ENCODE measurements around the gene MKRN2OS. TPM values are rescaled to one million over a fixed set of nuclear protein-coding genes. Genes with fewer than 3 reads are reported as not detected.

The MKRN2OS gene
- total and polyA plus RNA-seq, 2 donors (not counting 1 experiment from before 2014, with no cell fraction given): not detected

DNA sequence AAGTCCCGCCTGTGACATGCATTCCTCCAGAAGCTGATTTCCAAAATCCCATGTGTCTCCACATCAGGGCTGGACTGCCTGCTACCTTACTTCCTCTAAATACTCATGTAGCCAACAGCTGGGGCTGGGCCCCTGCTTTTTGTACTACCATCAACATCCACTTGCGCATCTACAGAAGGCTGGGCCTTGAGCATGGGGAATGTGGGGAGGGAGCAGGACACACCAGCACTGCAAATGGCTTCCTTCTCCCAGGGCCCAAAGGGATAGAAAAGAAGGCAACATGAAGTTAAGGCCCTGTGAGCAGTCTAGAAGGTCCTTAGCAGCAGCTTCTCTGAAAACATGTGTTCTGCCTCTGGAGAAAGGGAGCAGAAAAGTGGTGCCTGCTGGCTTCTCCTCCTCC, 38.8 kb upstream of the MKRN2OS start:
- H3K27ac ChIP-seq (ENCODE audit: insufficient read depth, low read length): no peak overlapping the region
- peaks cover 7% of the 10 kb centered on the region for H3K4me1 ChIP-seq (ENCODE audit: control insufficient read depth, extremely low read depth, insufficient read depth, low read length)
- H3K36me3 ChIP-seq (ENCODE audit: control insufficient read depth, insufficient read depth, low read length): peaks cover 32% of the 10 kb centered on the region
- H4K20me1 ChIP-seq (ENCODE audit: control insufficient read depth, extremely low read depth, insufficient read depth, low read length): no peaks in the 10 kb centered on the region
- H3K4me2 ChIP-seq (ENCODE audit: extremely low read depth, insufficient read depth, low read length): no peak overlapping the region
- H2AFZ ChIP-seq (ENCODE audit: low read length): no peak overlapping the region
- H3K9me3 ChIP-seq (ENCODE audit: control insufficient read depth, insufficient read depth, low read depth, low read length): no peaks in the 10 kb centered on the region
- no peak overlapping the region for H3K4me3 ChIP-seq (replicated peaks in 1 of 4; ENCODE audit: control extremely low read depth in 1 of 4, insufficient read depth in 1 of 4, low read depth in 3 of 4, low read length in 4 of 4)
- no peaks in the 10 kb centered on the region for H3K27me3 ChIP-seq (ENCODE audit: control insufficient read depth, insufficient read depth, low read length)
- H3K9ac ChIP-seq (ENCODE audit: insufficient read depth, low read length): no peak overlapping the region
- no peak for DNase-seq (ENCODE audit: low read depth in 2 of 2)
- TF ChIP-seq EZH2 (IDR thresholded peaks at IDR 0.05; ENCODE audit: low read length, missing control alignments) (no peak), CTCF (conservative IDR thresholded peaks at IDR 0.05 in 1 of 2, IDR thresholded peaks at IDR 0.05 in 1 of 2; ENCODE audit: low read depth in 1 of 2, low read length in 2 of 2) (no peak)
- peaks cover 3% of the 10 kb centered on the region for H3K79me2 ChIP-seq (ENCODE audit: control insufficient read depth, insufficient read depth, low read length)

GRCh38 chr3:12583280-12583679, 38.0 kb upstream of the MKRN2OS start:
- H3K27me3 ChIP-seq (ENCODE audit: control insufficient read depth, insufficient read depth, low read length): no peaks in the 10 kb centered on the region
- H2AFZ ChIP-seq (ENCODE audit: low read length): no peak overlapping the region
- peaks cover 7% of the 10 kb centered on the region for H3K4me1 ChIP-seq (ENCODE audit: control insufficient read depth, extremely low read depth, insufficient read depth, low read length)
- no peaks in the 10 kb centered on the region for H3K9me3 ChIP-seq (ENCODE audit: control insufficient read depth, insufficient read depth, low read depth, low read length)
- H3K9ac ChIP-seq (ENCODE audit: insufficient read depth, low read length): no peak overlapping the region
- H3K4me3 ChIP-seq (replicated peaks in 1 of 4; ENCODE audit: control extremely low read depth in 1 of 4, insufficient read depth in 1 of 4, low read depth in 3 of 4, low read length in 4 of 4): no peak overlapping the region
- H3K4me2 ChIP-seq (ENCODE audit: extremely low read depth, insufficient read depth, low read length): no peak overlapping the region
- peaks cover 3% of the 10 kb centered on the region for H3K79me2 ChIP-seq (ENCODE audit: control insufficient read depth, insufficient read depth, low read length)
- no peak for DNase-seq (ENCODE audit: low read depth in 2 of 2)
- peaks cover 32% of the 10 kb centered on the region for H3K36me3 ChIP-seq (ENCODE audit: control insufficient read depth, insufficient read depth, low read length)
- TF ChIP-seq EZH2 (IDR thresholded peaks at IDR 0.05; ENCODE audit: low read length, missing control alignments) (no peak), CTCF (conservative IDR thresholded peaks at IDR 0.05 in 1 of 2, IDR thresholded peaks at IDR 0.05 in 1 of 2; ENCODE audit: low read depth in 1 of 2, low read length in 2 of 2) (no peak)
- H4K20me1 ChIP-seq (ENCODE audit: control insufficient read depth, extremely low read depth, insufficient read depth, low read length): no peaks in the 10 kb centered on the region
- no peak overlapping the region for H3K27ac ChIP-seq (ENCODE audit: insufficient read depth, low read length)

DNA sequence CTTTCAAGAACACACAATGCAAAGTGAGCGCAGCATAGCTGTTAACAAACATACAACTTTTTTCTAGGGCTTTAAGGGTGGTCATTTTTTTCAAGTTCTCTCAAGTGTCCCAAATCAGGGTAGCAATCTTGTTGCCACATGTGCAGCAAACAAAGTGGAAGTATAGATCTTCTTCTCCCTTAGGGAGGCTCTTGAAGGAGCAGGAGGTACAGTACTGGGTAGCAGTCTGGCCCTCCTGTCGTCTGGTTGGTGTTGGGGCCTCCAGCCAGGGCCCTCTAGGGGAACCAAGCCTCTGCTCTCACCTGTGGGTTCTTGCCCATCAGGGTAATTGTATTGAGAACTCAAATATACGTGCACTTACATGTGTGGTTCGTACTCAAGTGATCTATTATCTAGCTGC, 37.4 kb upstream of the MKRN2OS start:
- Histone ChIP-seq H3K27me3 (ENCODE audit: control insufficient read depth, insufficient read depth, low read length) (no peaks in the 10 kb centered on the region), H3K4me1 (ENCODE audit: control insufficient read depth, extremely low read depth, insufficient read depth, low read length) (peaks cover 5% of the 10 kb centered on the region), H4K20me1 (ENCODE audit: control insufficient read depth, extremely low read depth, insufficient read depth, low read length) (no peaks in the 10 kb centered on the region), H3K4me2 (ENCODE audit: extremely low read depth, insufficient read depth, low read length) (no peak overlapping the region), H3K27ac (ENCODE audit: insufficient read depth, low read length) (no peak overlapping the region), H3K36me3 (ENCODE audit: control insufficient read depth, insufficient read depth, low read length) (peaks cover 32% of the 10 kb centered on the region), H2AFZ (ENCODE audit: low read length) (no peak overlapping the region), H3K9ac (ENCODE audit: insufficient read depth, low read length) (no peak overlapping the region), H3K4me3 (replicated peaks in 1 of 4; ENCODE audit: control extremely low read depth in 1 of 4, insufficient read depth in 1 of 4, low read depth in 3 of 4, low read length in 4 of 4) (no peak overlapping the region), H3K79me2 (ENCODE audit: control insufficient read depth, insufficient read depth, low read length) (peaks cover 1% of the 10 kb centered on the region), H3K9me3 (ENCODE audit: control insufficient read depth, insufficient read depth, low read depth, low read length) (no peaks in the 10 kb centered on the region)
- no peak for DNase-seq (ENCODE audit: low read depth in 2 of 2)
- TF ChIP-seq CTCF (conservative IDR thresholded peaks at IDR 0.05 in 1 of 2, IDR thresholded peaks at IDR 0.05 in 1 of 2; ENCODE audit: low read depth in 1 of 2, low read length in 2 of 2): no peak
- no peak for TF ChIP-seq EZH2 (IDR thresholded peaks at IDR 0.05; ENCODE audit: low read length, missing control alignments)
